K562 (cell line): ENCODE measurements around the gene PPIA. TPM values are rescaled to one million over a fixed set of nuclear protein-coding genes. Genes with fewer than 3 reads are reported as not detected.

ENCODE experiments used
- ARHGAP35 ChIP-seq: fragments of 450-650 bp; IDR thresholded peaks from 2 replicates; pipeline ENCODE4 v1.6.1; 2018; ENCODE audit not compliant: partially characterized antibody
- ARID1B ChIP-seq: fragments of 450-650 bp; IDR thresholded peaks from 2 replicates; pipeline ENCODE4 v1.6.1; 2016; ENCODE audit warnings: antibody characterized with exemption, mild to moderate bottlenecking, inconsistent platforms
- BCLAF1 ChIP-seq, 2 experiments: fragments of 450-650 bp in 1 of 2; IDR thresholded peaks; 2 replicates each; pipeline ENCODE4 v1.6.1; 2011 to 2017; ENCODE audit warnings: low read depth in 2 of 2, antibody characterized with exemption in 1 of 2, borderline replicate concordance in 1 of 2, low read length in 1 of 2, mild to moderate bottlenecking in 1 of 2, mixed read lengths in 1 of 2; ENCODE audit not compliant: control insufficient read depth in 1 of 2
- BCOR ChIP-seq: fragments of 450-650 bp; IDR thresholded peaks from 2 replicates; pipeline ENCODE4 v1.6.1; 2016
- CBX8 ChIP-seq: fragments of 200-600 bp; sonication (generic); IDR thresholded peaks from 2 replicates; pipeline ENCODE4 v1.6.1; 2012; ENCODE audit warnings: borderline replicate concordance, mixed run types, low read depth, mild to moderate bottlenecking, moderate library complexity, mixed read lengths, low read length, control low read depth, inconsistent platforms; ENCODE audit not compliant: poor library complexity, severe bottlenecking; ENCODE audit errors: extremely low read depth
- CLOCK ChIP-seq: fragments of 250-450 bp; sonication (Bioruptor Pico); IDR thresholded peaks from 2 replicates; pipeline ENCODE4 v1.4.0; 2020; ENCODE audit warnings: mild to moderate bottlenecking, moderate library complexity, borderline replicate concordance
- ETV1 ChIP-seq: fragments of 450-650 bp; conservative IDR thresholded peaks from 2 replicates; pipeline ENCODE4 v1.6.1; 2016; ENCODE audit warnings: missing genetic modification characterization, control low read depth, low read depth, missing compliant biosample characterization
- ETV5 ChIP-seq: sonication (generic); formaldehyde crosslinking; IDR thresholded peaks from 2 replicates; pipeline ENCODE4 v1.4.0; 2020; ENCODE audit warnings: low read depth, mild to moderate bottlenecking, missing genetic modification reagents
- MAZ ChIP-seq, 2 experiments: fragments of 450-650 bp in 1 of 2; sonication (generic) in 1 of 2; formaldehyde crosslinking; IDR thresholded peaks in 1 of 2; conservative IDR thresholded peaks in 1 of 2; 2 replicates each; pipeline versions ENCODE4 v1.4.0 to v1.5.0; 2020; ENCODE audit warnings: mild to moderate bottlenecking in 1 of 2, missing genetic modification reagents in 1 of 2
- MBD2 ChIP-seq: sonication (generic); IDR thresholded peaks from 2 replicates; pipeline ENCODE4 v1.6.1; 2016; ENCODE audit warnings: low read depth, borderline replicate concordance
- MEF2A ChIP-seq: IDR thresholded peaks from 2 replicates; pipeline ENCODE4 v1.6.1; 2011; ENCODE audit warnings: low read depth, mild to moderate bottlenecking, low read length, moderate library complexity; ENCODE audit not compliant: control insufficient read depth
- MTA3 ChIP-seq: fragments of 450-650 bp; formaldehyde crosslinking; IDR thresholded peaks from 2 replicates; pipeline ENCODE4 v1.6.1; 2017; ENCODE audit warnings: mild to moderate bottlenecking, borderline replicate concordance
- NFE2 ChIP-seq: IDR thresholded peaks from 2 replicates; pipeline ENCODE4 v1.6.1; 2014; ENCODE audit warnings: antibody characterized with exemption, low read depth
- NFE2L1 ChIP-seq: fragments of 450-650 bp; IDR thresholded peaks from 2 replicates; pipeline ENCODE4 v1.6.1; 2016; ENCODE audit warnings: missing genetic modification characterization, low read depth, mild to moderate bottlenecking, missing compliant biosample characterization, moderate library complexity, borderline replicate concordance
- SETDB1 ChIP-seq: IDR thresholded peaks from one replicate; pipeline ENCODE4 v1.6.1; 2012; ENCODE audit warnings: low read length, control low read depth, inconsistent platforms
- SOX6 ChIP-seq: fragments of 450-650 bp; IDR thresholded peaks from 2 replicates; pipeline ENCODE4 v1.6.1; 2014; ENCODE audit warnings: mild to moderate bottlenecking
- SREBF1 ChIP-seq: fragments of 150-350 bp; IDR thresholded peaks from 2 replicates; pipeline ENCODE4 v1.6.1; 2014; ENCODE audit warnings: antibody characterized with exemption, low read depth, low read length, borderline replicate concordance
- XRCC4 ChIP-seq: IDR thresholded peaks from one replicate; pipeline ENCODE4 v1.6.1; 2011; ENCODE audit not compliant: insufficient read depth, insufficient read length; ENCODE audit errors: extremely low read depth
- ZFP30 ChIP-seq: fragments of 250-450 bp; sonication (Bioruptor Pico); IDR thresholded peaks from 2 replicates; pipeline ENCODE4 v1.8.0; 2022; ENCODE audit warnings: moderate library complexity, mild to moderate bottlenecking, inconsistent platforms, borderline replicate concordance
- ZNF24 ChIP-seq: fragments of 450-650 bp; IDR thresholded peaks from 2 replicates; pipeline ENCODE4 v1.6.1; 2016
- ZNF436 ChIP-seq: fragments of 250-450, 450-650 bp; sonication (Bioruptor Pico); formaldehyde crosslinking; IDR thresholded peaks from 2 replicates; pipeline ENCODE4 v1.7.0; 2020; ENCODE audit warnings: mild to moderate bottlenecking
- ZNF589 ChIP-seq: fragments of 200-800 bp; sonication (Bioruptor generic); IDR thresholded peaks from 2 replicates; pipeline ENCODE4 v1.6.1; 2016; ENCODE audit warnings: low read depth, missing genetic modification characterization, missing compliant biosample characterization
- ZNF707 ChIP-seq: fragments of 250-450 bp; sonication (Bioruptor Pico); conservative IDR thresholded peaks from 2 replicates; pipeline ENCODE4 v1.8.0; 2022; ENCODE audit warnings: inconsistent platforms, mild to moderate bottlenecking, moderate library complexity
- polyA plus RNA-seq, 8 experiments: library from polyadenylated mRNA; depleted of rRNA in 4 of 8; stranded (reverse) in 5 of 8; unstranded in 3 of 8; fragments of >200 nt; fragmentation: Nextera tagmentation in 2 of 8; fragmentation: Illumina TruSeq in 1 of 8; extraction: Ambion mirVana in 2 of 8; extraction: Trizol in 1 of 8; gene quantifications; 2 replicates each; pipeline versions ENCODE4 v1.2.1 to v1.2.3, GENCODE V29; 2011 to 2014; ENCODE audit warnings: inconsistent platforms in 1 of 8, missing spikeins in 1 of 8
- total RNA-seq, 7 experiments: library from RNA; depleted of rRNA in 6 of 7; stranded (reverse); fragments of >200 nt in 6 of 7; fragmentation: Illumina TruSeq in 2 of 7; extraction: Trizol in 2 of 7; gene quantifications; 2 replicates each; pipeline versions ENCODE4 v1.2.1 to v1.2.3, GENCODE V29; 2011 to 2021; ENCODE audit warnings: low replicate concordance in 1 of 7

Gene PPIA
- total and polyA plus RNA-seq, 9 of the 15 experiments (the other 6 are each of a cell fraction or from before 2014, with no cell fraction given): 2,583 to 7,504 (median 3,973) TPM

- TF ChIP-seq XRCC4: no peak
- no peak for TF ChIP-seq CLOCK (CRISPR knock-in tag)
- no peak for TF ChIP-seq MBD2
- TF ChIP-seq ETV5 (CRISPR knock-in tag): no peak; the same call in none of the 2 replicates
- TF ChIP-seq ZNF24: 0 out of 2 replicates have a peak, but pooled peaks have one; percentile 17
- TF ChIP-seq ZNF589 (CRISPR knock-in tag): 0 out of 2 replicates have a peak, but pooled peaks have one; percentile 18
- TF ChIP-seq ETV1 (tag): peak; percentile 66
- peak; percentile 98 for TF ChIP-seq BCOR
- no peak for TF ChIP-seq ARHGAP35
- TF ChIP-seq ZNF436: no peak
- 0 out of 2 replicates have a peak, but pooled peaks have one; percentile 33 for TF ChIP-seq SOX6
- no peak for TF ChIP-seq NFE2L1
- no peak for TF ChIP-seq ZNF707
- TF ChIP-seq NFE2: no peak
- no peak for TF ChIP-seq MEF2A
- no peak for TF ChIP-seq BCLAF1 (IDR thresholded peaks at IDR 0.05; ENCODE audit: borderline replicate concordance in 1 of 2, control insufficient read depth in 1 of 2, low read depth in 2 of 2, low read length in 1 of 2)
- TF ChIP-seq MAZ (CRISPR knock-in tag; conservative IDR thresholded peaks at IDR 0.05 in 1 of 2, IDR thresholded peaks at IDR 0.05 in 1 of 2): peak; percentile 17 to 62; a peak in 2 of 4 replicates
- TF ChIP-seq ARID1B: no peak; the same call in 1 of the 2 replicates
- no peak for TF ChIP-seq SREBF1
- TF ChIP-seq MTA3: no peak
- no peak for TF ChIP-seq ZFP30
- no peak for TF ChIP-seq CBX8
- no peak for TF ChIP-seq SETDB1
Observed at GRCh38 chr7:44796034-44796503, 412 bp upstream of the PPIA start (continued).
